ENCODE results near the gene C17orf113.
A peak's percentile ranks its signal among the peaks of the same experiment; 100 is the strongest.
"Not testable (repeated sequence)": the region's sequence is repeated elsewhere in the genome, so short reads cannot be mapped to it uniquely, and the experiment has no call there.

Gene C17orf113

GRCh38 chr17:42016941-42017865 is 33.2 kb downstream of the C17orf113 start, which contains the start of gene DNAJC7:
TSS of gene DNAJC7 (minus strand) at chr17:42017439. CDS start at chr17:42017416, 23 bp downstream.
- DNase-seq (ENCODE audit: low read depth in 2 of 2): peak; percentile 71 to 78

- DNase-seq (ENCODE audit: low read depth in 2 of 2): no peak
Observed at GRCh38 chr17:42016411-42016831, 34.0 kb downstream of the C17orf113 start.

GRCh38 chr17:42013740-42014139 is 36.7 kb downstream of the C17orf113 start:
- DNase-seq (ENCODE audit: low read depth in 2 of 2): not testable (repeated sequence)

GRCh38 chr17:42012363-42012762 is 38.0 kb downstream of the C17orf113 start:
- not testable (repeated sequence) for DNase-seq (ENCODE audit: low read depth in 2 of 2)

GRCh38 chr17:42010898-42011516 is 39.4 kb downstream of the C17orf113 start:
- no peak for DNase-seq (ENCODE audit: low read depth in 2 of 2)

- DNase-seq (ENCODE audit: low read depth in 2 of 2): not testable (repeated sequence)
Observed at GRCh38 chr17:42010266-42010680, 40.1 kb downstream of the C17orf113 start.

- DNase-seq (ENCODE audit: low read depth in 2 of 2): no peak
Observed at GRCh38 chr17:42009170-42009569, 41.2 kb downstream of the C17orf113 start.

GRCh38 chr17:42005166-42005565 is 45.2 kb downstream of the C17orf113 start:
- no peak for DNase-seq (ENCODE audit: low read depth in 2 of 2)

GRCh38 chr17:42002792-42003301 is 47.6 kb downstream of the C17orf113 start:
- DNase-seq (ENCODE audit: low read depth in 2 of 2): no peak

GRCh38 chr17:42002175-42002791 is 48.1 kb downstream of the C17orf113 start:
- DNase-seq (ENCODE audit: low read depth in 2 of 2): no peak

GRCh38 chr17:42001729-42002128 is 48.7 kb downstream of the C17orf113 start:
- DNase-seq (ENCODE audit: low read depth in 2 of 2): no peak

- DNase-seq (ENCODE audit: low read depth in 2 of 2): no peak
Observed at GRCh38 chr17:42000413-42001133, 49.8 kb downstream of the C17orf113 start.

- DNase-seq (ENCODE audit: low read depth in 2 of 2): no peak
Observed at GRCh38 chr17:41998497-41998896, 51.9 kb downstream of the C17orf113 start.

- DNase-seq (ENCODE audit: low read depth in 2 of 2): no peak
Observed at GRCh38 chr17:41996855-41997164, 53.6 kb downstream of the C17orf113 start.

GRCh38 chr17:41992576-41992975 is 57.8 kb downstream of the C17orf113 start:
- no peak for DNase-seq (ENCODE audit: low read depth in 2 of 2)

- no peak for DNase-seq (ENCODE audit: low read depth in 2 of 2)
Observed at GRCh38 chr17:41989702-41990419, 60.5 kb downstream of the C17orf113 start.

- no peak for DNase-seq (ENCODE audit: low read depth in 2 of 2)
Observed at GRCh38 chr17:41988418-41988817, 62.0 kb downstream of the C17orf113 start.
